Chondrocyte (in vitro differentiated cells): ENCODE results near the gene TXLNA. TPM values are rescaled to one million over a fixed set of nuclear protein-coding genes. Genes with fewer than 3 reads are reported as not detected.
A peak's percentile ranks its signal among the peaks of the same experiment; 100 is the strongest.

Source experiments
- DNase-seq: peaks from one replicate; pipeline ENCODE4 v3.0.0; 2021; ENCODE audit warnings: mixed read lengths, low spot score
- H3K27ac Mint-ChIP-seq: one replicate; pipeline ENCODE4 v1.8.0; 2021; ENCODE audit warnings: mild to moderate bottlenecking, moderate library complexity, mixed read lengths; ENCODE audit not compliant: unreplicated experiment
- H3K27me3 Mint-ChIP-seq: 2 replicates; pipeline ENCODE4 v1.8.0; 2021; ENCODE audit warnings: low read depth, mixed read lengths
- H3K36me3 Mint-ChIP-seq: 2 replicates; pipeline ENCODE4 v1.8.0; 2021; ENCODE audit warnings: low read depth, mixed read lengths
- H3K4me1 Mint-ChIP-seq: 2 replicates; pipeline ENCODE4 v1.8.0; 2021; ENCODE audit warnings: low read depth, mild to moderate bottlenecking, mixed read lengths
- H3K4me3 Mint-ChIP-seq: one replicate; pipeline ENCODE4 v1.8.0; 2021; ENCODE audit warnings: mild to moderate bottlenecking, moderate library complexity, mixed read lengths; ENCODE audit not compliant: unreplicated experiment
- H3K9me3 Mint-ChIP-seq: 2 replicates; pipeline ENCODE4 v1.8.0; 2021; ENCODE audit warnings: low read depth, mixed read lengths
- CTCF ChIP-seq: fragments of 200-600 bp; sonication (generic); IDR thresholded peaks from 2 replicates; pipeline ENCODE4 v1.5.0; 2021; ENCODE audit warnings: antibody characterized with exemption, mild to moderate bottlenecking, moderate library complexity
- total RNA-seq: library from RNA; stranded (reverse); gene quantifications from 3 replicates; pipeline ENCODE4 v1.2.1, GENCODE V29; 2021

TXLNA gene
- total RNA-seq, 1 donor from 2014 or later = 86.7 TPM

- Mint-ChIP-seq H3K9me3 (no peaks in the 10 kb centered on the region), H3K27ac (no peak overlapping the region), H3K4me1 (no peaks in the 10 kb centered on the region), H3K27me3 (no peaks in the 10 kb centered on the region), H3K36me3 (peaks cover 41% of the 10 kb centered on the region), H3K4me3 (no peak overlapping the region)
- no peak for TF ChIP-seq CTCF
- DNase-seq = no peak
Observed at GRCh38 chr1:32170991-32171390, 8.5 kb upstream of the TXLNA start.

GRCh38 chr1:32172621-32173245 lies 6.7 kb upstream of the TXLNA start:
- Mint-ChIP-seq H3K4me1 (no peaks in the 10 kb centered on the region), H3K27me3 (no peaks in the 10 kb centered on the region), H3K9me3 (no peaks in the 10 kb centered on the region), H3K4me3 (no peak overlapping the region), H3K36me3 (peaks cover 32% of the 10 kb centered on the region), H3K27ac (no peak overlapping the region)
- no peak for TF ChIP-seq CTCF
- DNase-seq = no peak

- Mint-ChIP-seq H3K36me3 (peaks cover 17% of the 10 kb centered on the region), H3K4me3 (peak overlapping the region; percentile 95), H3K27me3 (no peaks in the 10 kb centered on the region), H3K27ac (peak overlapping the region; percentile 98), H3K4me1 (peaks cover 31% of the 10 kb centered on the region), H3K9me3 (no peaks in the 10 kb centered on the region)
- DNase-seq = no peak
- no peak for TF ChIP-seq CTCF
Observed at GRCh38 chr1:32178380-32179192, 889 bp upstream of the TXLNA start.

GRCh38 chr1:32179193-32179442 lies 357 bp upstream of the TXLNA start:
- no peak for TF ChIP-seq CTCF

GRCh38 chr1:32180186-32181060 lies 948 bp downstream of the TXLNA start:
- Mint-ChIP-seq H3K9me3 (no peaks in the 10 kb centered on the region), H3K36me3 (peaks cover 26% of the 10 kb centered on the region), H3K27me3 (no peaks in the 10 kb centered on the region), H3K4me3 (peak overlapping the region; percentile 95), H3K4me1 (peaks cover 46% of the 10 kb centered on the region), H3K27ac (peak overlapping the region; percentile 99)
- DNase-seq = no peak
- peak; percentile 53 for TF ChIP-seq CTCF

More at GRCh38 chr1:32179193-32179442, 357 bp upstream of the TXLNA start:
- no peaks in the 10 kb centered on the region for H3K27me3 Mint-ChIP-seq
- H3K4me1 Mint-ChIP-seq = peaks cover 36% of the 10 kb centered on the region
- H3K27ac Mint-ChIP-seq = peak overlapping the region; percentile 98
- peak overlapping the region; percentile 95 for H3K4me3 Mint-ChIP-seq
- no peaks in the 10 kb centered on the region for H3K9me3 Mint-ChIP-seq
- no peak for DNase-seq
- H3K36me3 Mint-ChIP-seq = peaks cover 20% of the 10 kb centered on the region
